Measurements from ENCODE around the gene COL27A1.

COL27A1 gene

GRCh38 chr9:114250648-114251047 lies 95.3 kb downstream of the COL27A1 start:
- Histone ChIP-seq H3K4me1 (ENCODE audit: insufficient read depth, low read length, severe bottlenecking) (no peaks in the 10 kb centered on the region), H3K4me2 (ENCODE audit: low read length) (no peak overlapping the region), H3K9me2 (ENCODE audit: low read depth, low read length) (no peaks in the 10 kb centered on the region), H3F3A (ENCODE audit: insufficient read depth, low read length) (no peaks in the 10 kb centered on the region), H4K20me1 (ENCODE audit: insufficient read depth, low read length) (no peaks in the 10 kb centered on the region), H3K27me3 (ENCODE audit: insufficient read depth, low read length) (0 out of 2 replicates have a peak, but pooled peaks cover 3% of the 10 kb centered on the region), H2AFZ (ENCODE audit: low read length) (no peak overlapping the region), H3K27ac (ENCODE audit: low read depth, low read length, poor library complexity, severe bottlenecking) (no peak overlapping the region), H3K79me2 (ENCODE audit: insufficient read depth, low read length) (no peaks in the 10 kb centered on the region), H3K9me3 (ENCODE audit: low read length) (no peaks in the 10 kb centered on the region), H3K36me3 (ENCODE audit: insufficient read depth, low read length) (no peaks in the 10 kb centered on the region), H3K9ac (ENCODE audit: low read length) (no peak overlapping the region), H3K4me3 (ENCODE audit: low read depth, low read length, poor library complexity, severe bottlenecking) (no peak overlapping the region)
- TF ChIP-seq CTCF (IDR thresholded peaks at IDR 0.05; ENCODE audit: low read length) = no peak
- TF ChIP-seq EZH2 (IDR thresholded peaks at IDR 0.05; ENCODE audit: borderline replicate concordance, low read length) = no peak

- Histone ChIP-seq H3K4me2 (ENCODE audit: low read length) (no peak overlapping the region), H2AFZ (ENCODE audit: low read length) (no peak overlapping the region), H3K9me2 (ENCODE audit: low read depth, low read length) (no peaks in the 10 kb centered on the region), H3K9ac (ENCODE audit: low read length) (no peak overlapping the region), H3K36me3 (ENCODE audit: insufficient read depth, low read length) (no peaks in the 10 kb centered on the region), H3K27me3 (ENCODE audit: insufficient read depth, low read length) (peaks cover 7% of the 10 kb centered on the region; the same call in 1 of the 2 replicates), H4K20me1 (ENCODE audit: insufficient read depth, low read length) (no peaks in the 10 kb centered on the region), H3K4me1 (ENCODE audit: insufficient read depth, low read length, severe bottlenecking) (no peaks in the 10 kb centered on the region), H3F3A (ENCODE audit: insufficient read depth, low read length) (no peaks in the 10 kb centered on the region), H3K9me3 (ENCODE audit: low read length) (no peaks in the 10 kb centered on the region), H3K27ac (ENCODE audit: low read depth, low read length, poor library complexity, severe bottlenecking) (no peak overlapping the region), H3K79me2 (ENCODE audit: insufficient read depth, low read length) (no peaks in the 10 kb centered on the region), H3K4me3 (ENCODE audit: low read depth, low read length, poor library complexity, severe bottlenecking) (no peak overlapping the region)
- no peak for TF ChIP-seq EZH2 (IDR thresholded peaks at IDR 0.05; ENCODE audit: borderline replicate concordance, low read length)
- no peak for TF ChIP-seq CTCF (IDR thresholded peaks at IDR 0.05; ENCODE audit: low read length)
Observed at GRCh38 chr9:114252394-114252793, 97.1 kb downstream of the COL27A1 start.

DNA sequence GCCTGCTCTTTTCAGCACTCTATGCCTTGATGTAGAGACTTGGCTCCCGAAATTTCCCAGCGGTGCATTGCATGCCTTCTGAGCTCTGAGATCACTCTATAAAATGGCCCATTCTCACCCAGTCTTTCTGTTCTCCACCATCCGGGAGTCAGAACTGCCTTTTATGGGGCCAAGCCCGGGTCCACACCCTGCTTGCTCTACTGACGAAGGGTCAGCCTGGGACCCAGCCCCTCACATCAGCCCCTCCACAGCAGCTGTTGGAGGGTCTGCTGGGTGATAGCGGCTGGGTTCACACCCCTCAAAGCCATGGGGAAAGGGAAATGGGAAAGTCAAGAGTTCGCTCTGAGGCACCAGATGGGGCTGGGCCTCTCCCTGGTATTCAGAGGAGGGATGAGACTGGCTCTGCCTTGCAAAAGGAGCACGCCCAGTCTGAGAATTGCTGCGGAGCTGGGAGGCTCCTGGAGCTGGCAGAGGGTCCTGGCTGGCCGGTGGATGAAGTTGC lies 101.5 kb downstream of the COL27A1 start:
- no peak for TF ChIP-seq CTCF (IDR thresholded peaks at IDR 0.05; ENCODE audit: low read length)
- TF ChIP-seq EZH2 (IDR thresholded peaks at IDR 0.05; ENCODE audit: borderline replicate concordance, low read length) = no peak
- no peaks in the 10 kb centered on the region for H3K4me1 ChIP-seq (ENCODE audit: insufficient read depth, low read length, severe bottlenecking)
- no peak overlapping the region for H3K27ac ChIP-seq (ENCODE audit: low read depth, low read length, poor library complexity, severe bottlenecking)
- H3K4me3 ChIP-seq (ENCODE audit: low read depth, low read length, poor library complexity, severe bottlenecking) = no peak overlapping the region
- no peaks in the 10 kb centered on the region for H3K79me2 ChIP-seq (ENCODE audit: insufficient read depth, low read length)
- H3F3A ChIP-seq (ENCODE audit: insufficient read depth, low read length) = no peaks in the 10 kb centered on the region
- H3K36me3 ChIP-seq (ENCODE audit: insufficient read depth, low read length) = no peaks in the 10 kb centered on the region
- no peak overlapping the region for H2AFZ ChIP-seq (ENCODE audit: low read length)
- H3K9me3 ChIP-seq (ENCODE audit: low read length) = no peaks in the 10 kb centered on the region
- H3K9ac ChIP-seq (ENCODE audit: low read length) = no peak overlapping the region
- H3K4me2 ChIP-seq (ENCODE audit: low read length) = no peak overlapping the region
- no peaks in the 10 kb centered on the region for H4K20me1 ChIP-seq (ENCODE audit: insufficient read depth, low read length)
- H3K9me2 ChIP-seq (ENCODE audit: low read depth, low read length) = no peaks in the 10 kb centered on the region
- peaks cover 7% of the 10 kb centered on the region; the same call in 1 of the 2 replicates for H3K27me3 ChIP-seq (ENCODE audit: insufficient read depth, low read length)

All from OCI-LY1 (cell line).